H9 (cell line): ENCODE results near the gene GATA5. TPM values are rescaled to one million over a fixed set of nuclear protein-coding genes. Genes with fewer than 3 reads are reported as not detected.

ENCODE experiments used
- DNase-seq: peaks from one replicate; pipeline ENCODE4 v3.0.0-alpha.2; 2017
- H2AFZ ChIP-seq: one replicate; pipeline ENCODE4 v1.6.1; 2013; ENCODE audit warnings: mild to moderate bottlenecking, low read length, control low read depth, moderate library complexity
- H2AK5ac ChIP-seq: 2 replicates; pipeline ENCODE4 v1.6.1; 2013; ENCODE audit warnings: low read length, control low read depth, mixed read lengths; ENCODE audit not compliant: insufficient read length
- H2BK120ac ChIP-seq: one replicate; pipeline ENCODE4 v1.6.1; 2013; ENCODE audit warnings: low read depth, mild to moderate bottlenecking, low read length, control low read depth, inconsistent platforms; ENCODE audit not compliant: poor library complexity, severe bottlenecking
- H2BK12ac ChIP-seq: 2 replicates; pipeline ENCODE4 v1.6.1; 2013; ENCODE audit warnings: low read length, control low read depth, mixed read lengths, low read depth; ENCODE audit not compliant: insufficient read length
- H2BK15ac ChIP-seq: 2 replicates; pipeline ENCODE4 v1.6.1; 2013; ENCODE audit warnings: low read depth, low read length, control low read depth
- H2BK20ac ChIP-seq: one replicate; pipeline ENCODE4 v1.6.1; 2013; ENCODE audit warnings: low read depth, mild to moderate bottlenecking, low read length, control low read depth, inconsistent platforms; ENCODE audit not compliant: poor library complexity, severe bottlenecking
- H2BK5ac ChIP-seq: 2 replicates; pipeline ENCODE4 v1.6.1; 2013; ENCODE audit warnings: low read length, control low read depth, mixed read lengths; ENCODE audit not compliant: insufficient read length
- H3K14ac ChIP-seq: 2 replicates; pipeline ENCODE4 v1.6.1; 2013; ENCODE audit warnings: low read length, control low read depth; ENCODE audit not compliant: insufficient read depth
- H3K18ac ChIP-seq: 2 replicates; pipeline ENCODE4 v1.6.1; 2013; ENCODE audit warnings: low read depth, mild to moderate bottlenecking, mixed read lengths, low read length, control low read depth; ENCODE audit not compliant: insufficient read length
- H3K23ac ChIP-seq: 2 replicates; pipeline ENCODE4 v1.6.1; 2013; ENCODE audit warnings: low read length, control low read depth, mixed read lengths, low read depth; ENCODE audit not compliant: insufficient read length
- H3K23me2 ChIP-seq: 2 replicates; pipeline ENCODE4 v1.6.1; 2013; ENCODE audit warnings: low read depth, mild to moderate bottlenecking, mixed read lengths, low read length, control low read depth; ENCODE audit not compliant: insufficient read length, poor library complexity, severe bottlenecking
- H3K27ac ChIP-seq: 2 replicates; pipeline ENCODE4 v1.5.1; 2013; ENCODE audit warnings: low read length, control low read depth, mixed read lengths, low read depth; ENCODE audit not compliant: insufficient read length
- H3K27me3 ChIP-seq: 2 replicates; pipeline ENCODE4 v1.6.1; 2013; ENCODE audit warnings: low read length, control low read depth, inconsistent platforms; ENCODE audit not compliant: insufficient read depth
- H3K4ac ChIP-seq: 2 replicates; pipeline ENCODE4 v1.6.1; 2013; ENCODE audit warnings: low read depth, mild to moderate bottlenecking, control low read depth, inconsistent platforms, low read length, moderate library complexity
- H3K4me1 ChIP-seq: 2 replicates; pipeline ENCODE4 v1.6.1; 2013; ENCODE audit warnings: low read length, control low read depth, inconsistent platforms; ENCODE audit not compliant: insufficient read depth
- H3K4me2 ChIP-seq: 2 replicates; pipeline ENCODE4 v1.6.1; 2013; ENCODE audit warnings: low read length, control low read depth, mixed read lengths; ENCODE audit not compliant: insufficient read length, insufficient read depth
- H3K56ac ChIP-seq: 2 replicates; pipeline ENCODE4 v1.6.1; 2013; ENCODE audit warnings: low read depth, mild to moderate bottlenecking, mixed read lengths, low read length, control low read depth; ENCODE audit not compliant: insufficient read length
- H3K79me1 ChIP-seq: 2 replicates; pipeline ENCODE4 v1.6.1; 2013; ENCODE audit warnings: low read depth, mild to moderate bottlenecking, moderate library complexity, low read length, control low read depth, inconsistent platforms; ENCODE audit not compliant: insufficient read depth, poor library complexity, severe bottlenecking
- H3K79me2 ChIP-seq: 2 replicates; pipeline ENCODE4 v1.6.1; 2013; ENCODE audit warnings: low read length, control low read depth, inconsistent platforms; ENCODE audit not compliant: insufficient read depth
- H3K9ac ChIP-seq: 2 replicates; pipeline ENCODE4 v1.6.1; 2013; ENCODE audit warnings: low read length, control low read depth, mixed read lengths; ENCODE audit not compliant: insufficient read length; ENCODE audit errors: extremely low read depth
- H3K9me3 ChIP-seq: one replicate; pipeline ENCODE4 v1.6.1; 2013; ENCODE audit warnings: low read depth, low read length, inconsistent platforms; ENCODE audit not compliant: control insufficient read depth
- H3T11ph ChIP-seq: one replicate; pipeline ENCODE4 v1.6.1; 2013; ENCODE audit warnings: mild to moderate bottlenecking, low read length, control low read depth, inconsistent platforms
- H4K20me1 ChIP-seq: one replicate; pipeline ENCODE4 v1.6.1; 2013; ENCODE audit not compliant: control insufficient read depth, insufficient read length, insufficient read depth
- H4K5ac ChIP-seq: 2 replicates; pipeline ENCODE4 v1.6.1; 2013; ENCODE audit warnings: low read depth, mild to moderate bottlenecking, mixed read lengths, low read length, control low read depth; ENCODE audit not compliant: insufficient read length
- H4K8ac ChIP-seq: replicated peaks from 2 replicates; pipeline ENCODE4 v1.6.1; 2013; ENCODE audit warnings: low read length, control low read depth, mixed read lengths, low read depth; ENCODE audit not compliant: insufficient read length
- H4K91ac ChIP-seq: 2 replicates; pipeline ENCODE4 v1.6.1; 2013; ENCODE audit warnings: low read depth, mild to moderate bottlenecking, moderate library complexity, mixed read lengths, low read length, control low read depth; ENCODE audit not compliant: insufficient read length
- H3K27ac Mint-ChIP-seq, 3 experiments: 2 replicates in 2 of 3; 3 replicates in 1 of 3; pipeline ENCODE4 v1.8.0; 2020 to 2021; ENCODE audit warnings: mixed read lengths in 3 of 3, mild to moderate bottlenecking in 1 of 3, moderate library complexity in 1 of 3
- H3K27me3 Mint-ChIP-seq: 2 replicates; pipeline ENCODE4 v1.8.0; 2021; ENCODE audit warnings: low read depth, mild to moderate bottlenecking, moderate library complexity, mixed read lengths
- H3K36me3 Mint-ChIP-seq, 3 experiments: 2 replicates in 2 of 3; 3 replicates in 1 of 3; pipeline ENCODE4 v1.8.0; 2020 to 2021; ENCODE audit warnings: low read depth in 3 of 3, mixed read lengths in 3 of 3; ENCODE audit not compliant: insufficient read depth in 1 of 3
- H3K4me1 Mint-ChIP-seq, 2 experiments: 2 replicates each; pipeline ENCODE4 v1.8.0; 2020; ENCODE audit warnings: mixed read lengths in 2 of 2
- H3K4me3 Mint-ChIP-seq, 2 experiments: 2 replicates in 1 of 2; 3 replicates in 1 of 2; pipeline ENCODE4 v1.8.0; 2020 to 2021; ENCODE audit warnings: mild to moderate bottlenecking in 2 of 2, mixed read lengths in 2 of 2, moderate library complexity in 1 of 2
- H3K9me3 Mint-ChIP-seq, 2 experiments: 2 replicates in 1 of 2; 3 replicates in 1 of 2; pipeline ENCODE4 v1.8.0; 2020; ENCODE audit warnings: mild to moderate bottlenecking in 2 of 2, mixed read lengths in 2 of 2, moderate library complexity in 1 of 2
- WGBS: extraction: QIAGEN DNeasy Blood & Tissue Kit; methylation state at CpG from one replicate; pipeline ENCODE4 v1.1.7; 2013; ENCODE audit warnings: missing lambda C conversion rate, low lambda C conversion rate, mixed read lengths; ENCODE audit not compliant: insufficient read length; ENCODE audit errors: extremely low coverage; 5-methylcytosine and 5-hydroxymethylcytosine counted together
- total RNA-seq: library from RNA; stranded (reverse); gene quantifications from 2 replicates; pipeline ENCODE4 v1.2.1, GENCODE V29; 2021
- TF ChIP-seq, protein P1 (sequence below): fragments of 200-600 bp; sonication (generic); conservative IDR thresholded peaks from 3 replicates; pipeline ENCODE4 v1.8.0; 2021; ENCODE audit warnings: antibody characterized with exemption, mild to moderate bottlenecking

GATA5 gene
- total RNA-seq, 1 experiment from 2014 or later, result 0.24 TPM

DNA sequence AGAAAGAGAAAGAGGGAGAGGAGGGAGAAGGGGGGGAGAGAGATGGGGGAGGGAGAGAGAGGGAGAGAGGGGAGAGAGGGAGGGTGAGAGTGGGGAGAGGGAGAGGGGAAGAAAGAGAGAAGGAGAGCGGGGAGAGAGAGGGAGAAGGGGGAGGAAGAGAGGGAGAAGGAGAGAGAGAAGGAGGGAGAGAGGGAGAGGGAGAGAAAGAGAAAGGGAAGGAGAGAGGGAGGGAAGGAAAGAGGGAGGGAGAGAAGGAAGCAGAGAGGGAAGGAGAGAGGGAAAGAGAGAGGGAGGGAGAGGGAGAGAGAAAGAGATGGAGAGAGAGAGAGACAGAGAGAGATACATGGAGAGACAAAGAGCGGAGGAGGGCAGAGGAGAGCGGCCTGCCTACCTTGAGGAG, 23.8 kb downstream of the GATA5 start:
- Histone ChIP-seq H3K23me2 (no peaks in the 10 kb centered on the region), H2BK5ac (no peak overlapping the region), H3K9ac (no peak overlapping the region), H3K27ac (no peak overlapping the region), H3K4me2 (no peak overlapping the region), H3K79me1 (no peaks in the 10 kb centered on the region), H4K8ac (no peak overlapping the region), H3K27me3 (no peaks in the 10 kb centered on the region), H3T11ph (no peak overlapping the region), H3K56ac (no peak overlapping the region), H2BK15ac (no peak overlapping the region), H2BK120ac (no peak overlapping the region), H3K4ac (no peak overlapping the region), H3K4me1 (no peaks in the 10 kb centered on the region), H2BK12ac (no peak overlapping the region), H3K9me3 (no peaks in the 10 kb centered on the region), H2BK20ac (no peak overlapping the region), H3K18ac (no peak overlapping the region), H4K5ac (no peak overlapping the region), H4K91ac (no peak overlapping the region), H2AFZ (no peak overlapping the region), H2AK5ac (no peak overlapping the region), H3K79me2 (no peaks in the 10 kb centered on the region), H3K14ac (no peak overlapping the region), H4K20me1 (no peaks in the 10 kb centered on the region), H3K23ac (no peak overlapping the region)
- Mint-ChIP-seq H3K36me3 (no peaks in the 10 kb centered on the region), H3K4me3 (no peak overlapping the region), H3K4me1 (peaks cover 0 to 17% of the 10 kb centered on the region in 2 experiments; a peak in 2 of 4 replicates), H3K27me3 (peaks cover 12% of the 10 kb centered on the region), H3K27ac (no peak overlapping the region), H3K9me3 (no peaks in the 10 kb centered on the region)
- no peak for DNase-seq
- WGBS, result 86% methylated on average over 1 of the region's 3 CpGs
- TF ChIP-seq, protein P1, sequence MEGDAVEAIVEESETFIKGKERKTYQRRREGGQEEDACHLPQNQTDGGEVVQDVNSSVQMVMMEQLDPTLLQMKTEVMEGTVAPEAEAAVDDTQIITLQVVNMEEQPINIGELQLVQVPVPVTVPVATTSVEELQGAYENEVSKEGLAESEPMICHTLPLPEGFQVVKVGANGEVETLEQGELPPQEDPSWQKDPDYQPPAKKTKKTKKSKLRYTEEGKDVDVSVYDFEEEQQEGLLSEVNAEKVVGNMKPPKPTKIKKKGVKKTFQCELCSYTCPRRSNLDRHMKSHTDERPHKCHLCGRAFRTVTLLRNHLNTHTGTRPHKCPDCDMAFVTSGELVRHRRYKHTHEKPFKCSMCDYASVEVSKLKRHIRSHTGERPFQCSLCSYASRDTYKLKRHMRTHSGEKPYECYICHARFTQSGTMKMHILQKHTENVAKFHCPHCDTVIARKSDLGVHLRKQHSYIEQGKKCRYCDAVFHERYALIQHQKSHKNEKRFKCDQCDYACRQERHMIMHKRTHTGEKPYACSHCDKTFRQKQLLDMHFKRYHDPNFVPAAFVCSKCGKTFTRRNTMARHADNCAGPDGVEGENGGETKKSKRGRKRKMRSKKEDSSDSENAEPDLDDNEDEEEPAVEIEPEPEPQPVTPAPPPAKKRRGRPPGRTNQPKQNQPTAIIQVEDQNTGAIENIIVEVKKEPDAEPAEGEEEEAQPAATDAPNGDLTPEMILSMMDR, result no peak
